Hepatic stellate cell (primary cell): Measurements from ENCODE around the gene IMMT.
"Not testable (repeated sequence)": the region's sequence is repeated elsewhere in the genome, so short reads cannot be mapped to it uniquely, and the experiment has no call there.

Experiments used
- DNase-seq: peaks from one replicate; pipeline ENCODE4 v3.0.0; 2011; ENCODE audit warnings: low spot score

IMMT gene

GRCh38 chr2:86195055-86195807 is at the start of gene IMMT:
Gene IMMT (minus strand): TSS chr2:86195462. CDS start chr2:86195382, 80 bp downstream.
- peak; percentile 92 for DNase-seq

GRCh38 chr2:86244781-86245180 is 49.5 kb upstream of the IMMT start:
- not testable (repeated sequence) for DNase-seq

DNA sequence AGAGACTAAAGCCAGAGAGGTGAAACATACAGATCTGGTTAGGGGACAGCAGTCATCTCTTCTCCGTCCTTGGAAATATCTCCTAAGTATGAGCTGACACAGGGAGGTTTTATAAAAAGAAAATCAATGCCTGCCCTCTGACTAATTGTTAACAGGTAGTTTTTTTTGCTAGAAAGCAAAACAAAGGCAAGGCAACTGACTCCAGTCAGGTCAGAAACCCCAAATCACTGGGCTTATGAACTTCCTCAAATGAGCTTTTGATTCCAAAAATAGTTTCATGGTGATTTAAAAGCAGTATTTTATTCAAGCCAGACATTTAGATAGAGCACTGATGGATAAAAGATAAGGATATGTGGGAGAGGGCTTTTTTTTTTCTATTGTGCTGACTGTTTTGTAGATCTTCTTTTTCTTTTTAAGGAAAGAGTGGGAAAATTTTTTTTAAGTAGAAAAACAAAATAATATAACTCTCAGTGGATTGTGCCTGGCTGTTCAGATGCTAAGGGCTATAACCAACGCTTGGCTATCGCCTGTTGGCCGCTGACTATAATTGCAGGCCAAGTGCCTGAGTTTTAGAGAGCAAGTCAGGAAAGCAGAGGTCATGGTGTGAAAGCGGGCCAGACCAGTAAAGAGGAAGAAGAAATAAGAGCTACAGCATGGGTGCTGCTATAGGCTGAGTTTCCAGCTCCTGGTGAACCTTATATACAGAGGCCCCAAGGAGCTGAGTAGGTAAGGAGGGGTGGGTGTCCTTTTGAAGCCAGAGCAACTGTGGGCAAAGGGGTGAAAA is 48.9 kb upstream of the IMMT start:
- DNase-seq: no peak

GRCh38 chr2:86243272-86243671 is 48.0 kb upstream of the IMMT start:
- no peak for DNase-seq

DNA sequence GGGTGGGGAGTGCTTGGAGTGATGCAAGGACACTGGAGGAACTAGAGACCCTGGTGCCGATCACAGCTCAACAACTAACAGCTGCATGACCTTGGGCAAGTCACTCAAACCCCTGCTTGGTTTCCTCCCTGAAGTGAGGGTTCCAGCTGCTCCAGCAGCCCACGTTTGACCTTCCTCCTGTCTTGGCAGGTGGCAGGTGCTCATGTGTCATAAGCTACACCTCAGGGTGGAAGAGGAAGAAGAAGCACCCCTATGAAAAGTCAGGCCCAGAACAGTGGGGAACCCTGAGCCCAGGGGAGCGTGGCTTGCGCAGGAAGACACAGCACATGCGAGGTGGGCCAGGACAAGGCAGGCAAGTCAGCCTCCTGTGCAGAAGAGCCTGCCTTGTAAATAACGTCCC is 46.3 kb upstream of the IMMT start:
- DNase-seq: no peak

GRCh38 chr2:86240251-86240650 is 45.0 kb upstream of the IMMT start:
- DNase-seq: no peak

DNA sequence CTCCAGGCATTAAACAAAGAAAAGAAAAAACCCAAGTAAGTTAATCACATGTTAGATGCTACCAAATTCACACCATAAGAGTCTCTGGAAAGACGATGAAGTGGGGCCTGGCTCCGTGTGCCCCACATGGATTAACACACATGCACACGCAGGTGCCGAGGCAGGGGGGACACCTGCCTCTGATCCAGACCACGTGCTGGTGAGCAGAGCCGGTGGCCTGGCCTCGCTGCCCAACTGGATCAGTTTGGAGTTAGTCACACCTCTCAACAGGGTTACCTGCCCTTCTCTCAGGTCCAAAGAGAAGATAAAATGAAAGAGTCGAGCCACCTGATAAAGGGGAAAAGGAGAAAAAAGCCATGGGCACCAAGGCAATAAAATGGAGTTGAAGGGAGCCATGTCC is 44.5 kb upstream of the IMMT start:
- no peak for DNase-seq

- no peak for DNase-seq
Observed at GRCh38 chr2:86239326-86239725, 44.1 kb upstream of the IMMT start.

DNA sequence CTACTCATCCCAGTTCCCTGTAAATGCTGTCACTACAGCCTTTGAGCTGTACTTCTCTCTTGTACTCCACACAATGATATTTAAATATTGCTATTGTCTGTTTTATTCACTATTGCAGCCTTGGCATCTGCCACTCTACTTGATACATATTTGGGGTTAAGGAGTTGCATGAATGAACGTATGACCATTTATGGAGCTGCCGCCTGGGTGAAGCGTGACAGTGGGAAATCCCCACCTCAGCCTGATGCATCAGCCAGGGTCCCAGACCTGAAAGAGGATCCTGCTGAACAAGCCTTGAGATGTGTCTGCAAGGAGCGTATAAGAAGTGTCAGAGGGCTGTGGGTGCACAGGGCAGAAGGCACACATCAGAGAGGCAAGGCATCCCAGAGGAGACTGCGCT is 43.1 kb upstream of the IMMT start:
- no peak for DNase-seq

DNA sequence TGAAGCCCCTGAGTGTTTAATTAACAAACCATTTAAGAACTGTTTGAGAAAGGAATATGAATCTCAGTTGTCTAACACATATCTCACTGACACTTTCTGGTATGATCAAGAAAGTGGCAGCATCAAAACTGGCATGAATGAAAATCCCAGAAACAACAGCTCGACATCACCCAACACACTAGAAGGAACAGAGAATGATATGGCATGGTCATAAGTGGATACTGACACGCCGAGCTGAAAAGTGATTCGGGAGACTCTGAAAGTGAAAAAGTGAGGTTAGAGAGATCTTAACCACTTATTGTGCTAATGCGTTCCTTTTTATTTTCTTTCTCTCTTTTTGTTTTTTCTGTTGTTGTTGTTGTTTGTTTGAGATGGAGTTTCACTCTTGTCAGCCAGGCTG is 41.9 kb upstream of the IMMT start:
- no peak for DNase-seq

- no peak for DNase-seq
Observed at GRCh38 chr2:86235196-86235980, 40.1 kb upstream of the IMMT start.

DNA sequence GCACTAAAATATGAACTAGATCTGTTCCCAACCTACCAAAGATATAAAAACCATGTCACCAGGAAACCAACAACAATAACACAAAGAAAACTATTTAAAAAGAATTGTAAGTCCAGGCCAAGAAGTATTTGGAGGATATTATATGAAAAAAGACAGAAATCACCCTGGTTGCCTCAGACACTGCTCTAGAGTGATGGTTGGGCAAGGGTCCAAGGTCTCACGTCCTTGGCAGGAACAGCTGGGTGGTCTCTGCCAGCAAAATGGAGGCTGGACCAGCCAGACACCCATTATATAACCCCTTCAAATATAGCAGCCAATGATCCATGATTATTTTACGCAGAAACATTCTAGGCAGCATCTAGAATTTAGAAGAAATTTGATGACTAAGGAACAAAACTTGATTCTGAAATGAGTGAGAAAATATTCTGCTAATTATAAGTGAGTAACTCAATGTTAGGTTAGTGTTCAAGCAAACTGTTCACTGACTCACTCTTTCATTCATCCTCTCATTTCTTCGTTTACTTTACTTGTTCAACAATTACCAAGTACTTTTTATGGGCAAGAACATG is 39.4 kb upstream of the IMMT start:
- DNase-seq: no peak

GRCh38 chr2:86233436-86233835 is 38.2 kb upstream of the IMMT start:
- no peak for DNase-seq

DNA sequence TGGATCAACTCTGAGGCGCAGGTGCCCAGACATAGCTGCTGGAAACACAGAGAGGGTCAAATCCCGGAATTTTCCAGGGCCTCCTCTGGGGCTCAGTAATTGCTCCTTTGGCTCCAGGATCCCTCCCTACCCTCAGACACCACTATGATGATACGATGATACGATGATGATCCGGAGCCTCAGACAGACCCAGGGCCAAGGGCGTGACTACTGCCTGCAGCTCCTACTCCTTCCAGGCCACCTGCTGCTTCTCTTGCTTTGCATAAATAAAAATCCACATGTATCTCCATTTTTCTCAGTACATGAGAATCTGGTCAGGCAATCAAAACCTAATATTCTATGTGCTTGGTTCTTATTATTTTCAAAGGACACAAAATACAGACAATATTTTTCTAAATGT is 37.6 kb upstream of the IMMT start:
- DNase-seq: no peak

DNA sequence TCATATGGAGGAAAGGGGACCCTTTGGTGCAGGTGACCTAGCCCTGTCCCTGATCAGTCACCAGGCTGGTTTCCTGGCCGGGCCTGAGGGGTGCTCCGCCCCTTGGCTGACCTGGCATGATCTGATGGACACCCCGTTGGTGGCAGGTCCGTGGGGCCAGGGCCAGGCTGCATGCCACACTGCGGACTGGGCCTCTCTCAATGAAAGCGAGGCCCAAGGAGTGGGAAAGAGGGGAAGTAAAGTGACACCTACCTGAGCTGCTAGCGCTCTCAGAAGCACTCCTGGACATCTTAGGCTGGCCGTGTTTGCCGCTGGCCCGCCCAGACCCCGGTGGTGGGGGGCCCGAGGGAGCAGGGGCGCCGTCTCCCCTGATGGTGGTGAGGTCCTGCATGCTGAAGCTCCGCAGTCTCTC is 37.1 kb upstream of the IMMT start:
- DNase-seq: no peak

GRCh38 chr2:86231680-86232372 is 36.6 kb upstream of the IMMT start:
- DNase-seq: no peak

- no peak for DNase-seq
Observed at GRCh38 chr2:86230961-86231360, 35.7 kb upstream of the IMMT start.

- no peak for DNase-seq
Observed at GRCh38 chr2:86229221-86229620, 34.0 kb upstream of the IMMT start.

DNA sequence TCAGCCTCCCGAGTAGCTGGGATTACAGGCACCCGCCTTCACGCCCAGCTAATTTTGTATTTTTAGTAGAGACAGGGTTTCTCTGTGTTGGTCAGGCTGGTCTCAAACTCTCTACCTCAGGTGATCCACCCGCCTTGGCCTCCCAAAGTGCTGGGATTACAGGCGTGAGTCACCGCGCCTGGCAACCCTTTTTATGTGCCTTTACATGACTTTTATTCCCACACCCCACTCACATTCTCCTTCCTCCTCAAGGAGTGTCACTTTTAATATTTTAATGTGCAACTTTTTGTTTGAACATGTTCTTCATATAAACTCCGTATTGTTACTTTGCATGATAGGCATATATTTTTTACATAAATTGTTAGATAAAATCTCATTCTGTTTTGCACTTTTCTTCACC is 33.3 kb upstream of the IMMT start:
- DNase-seq: not testable (repeated sequence)

- no peak for DNase-seq
Observed at GRCh38 chr2:86227685-86228084, 32.4 kb upstream of the IMMT start.

- DNase-seq: no peak
Observed at GRCh38 chr2:86226636-86227520, 31.6 kb upstream of the IMMT start.
